Hematopoietic multipotent progenitor cell treated with erythropoietin and hydrocortisone succinate and interleukin-3 and kit ligand, for 4 days (in vitro differentiated cells): ENCODE results near the gene NDUFA6.
A peak's percentile ranks its signal among the peaks of the same experiment; 100 is the strongest.

Source experiments
- DNase-seq: peaks from one replicate; pipeline ENCODE4 v3.0.0-alpha.2; 2015

Gene NDUFA6

GRCh38 chr22:42069801-42070516 lies 20.6 kb downstream of the NDUFA6 start:
- DNase-seq: peak; percentile 54

- DNase-seq: no peak
These were observed 22.3 kb downstream of the NDUFA6 start for GRCh38 chr22:42068291-42068690.

- DNase-seq: no peak
These were observed 22.8 kb downstream of the NDUFA6 start for GRCh38 chr22:42067671-42068251.

- no peak for DNase-seq
These were observed 23.6 kb downstream of the NDUFA6 start for GRCh38 chr22:42066937-42067336.

- no peak for DNase-seq
These were observed 24.3 kb downstream of the NDUFA6 start for GRCh38 chr22:42066126-42066761.

GRCh38 chr22:42065438-42066125 lies 25.0 kb downstream of the NDUFA6 start:
- DNase-seq: no peak

- no peak for DNase-seq
These were observed 25.9 kb downstream of the NDUFA6 start for GRCh38 chr22:42064629-42065028.

GRCh38 chr22:42062506-42063170 lies 27.9 kb downstream of the NDUFA6 start:
- DNase-seq: no peak

- DNase-seq: no peak
These were observed 29.5 kb downstream of the NDUFA6 start for GRCh38 chr22:42061041-42061440.

GRCh38 chr22:42060489-42060888 lies 30.1 kb downstream of the NDUFA6 start:
- no peak for DNase-seq

GRCh38 chr22:42056757-42057511 lies 33.6 kb downstream of the NDUFA6 start:
- DNase-seq: no peak

GRCh38 chr22:42052765-42053164 lies 37.8 kb downstream of the NDUFA6 start:
- no peak for DNase-seq

GRCh38 chr22:42050641-42051180 lies 39.9 kb downstream of the NDUFA6 start:
- no peak for DNase-seq

- no peak for DNase-seq
These were observed 48.8 kb downstream of the NDUFA6 start for GRCh38 chr22:42041784-42042183.

GRCh38 chr22:42039271-42039670 lies 51.3 kb downstream of the NDUFA6 start:
- DNase-seq: no peak
